ENCODE data around the gene CABLES2. TPM values are rescaled to one million over a fixed set of nuclear protein-coding genes. Genes with fewer than 3 reads are reported as not detected.

Gene CABLES2
- total RNA-seq, 4 donors from 2014 or later, result 7.2 to 33.8 (median 11.1) TPM

- no peaks in the 10 kb centered on the region for H3K9me3 ChIP-seq
- no peaks in the 10 kb centered on the region for H3K27me3 ChIP-seq
- TF ChIP-seq POLR2A (IDR thresholded peaks at IDR 0.05) (no peak), CTCF (IDR thresholded peaks at IDR 0.05) (no peak)
- H3K27ac ChIP-seq, result no peak overlapping the region
- DNase-seq, result no peak
- no peak overlapping the region for H3K4me3 ChIP-seq
- no peaks in the 10 kb centered on the region for H3K36me3 ChIP-seq
- peaks cover 0 to 15% (median 1%) of the 10 kb centered on the region in 4 donors for H3K4me1 ChIP-seq
Observed at GRCh38 chr20:62418709-62419487, 11.8 kb upstream of the CABLES2 start.

DNA sequence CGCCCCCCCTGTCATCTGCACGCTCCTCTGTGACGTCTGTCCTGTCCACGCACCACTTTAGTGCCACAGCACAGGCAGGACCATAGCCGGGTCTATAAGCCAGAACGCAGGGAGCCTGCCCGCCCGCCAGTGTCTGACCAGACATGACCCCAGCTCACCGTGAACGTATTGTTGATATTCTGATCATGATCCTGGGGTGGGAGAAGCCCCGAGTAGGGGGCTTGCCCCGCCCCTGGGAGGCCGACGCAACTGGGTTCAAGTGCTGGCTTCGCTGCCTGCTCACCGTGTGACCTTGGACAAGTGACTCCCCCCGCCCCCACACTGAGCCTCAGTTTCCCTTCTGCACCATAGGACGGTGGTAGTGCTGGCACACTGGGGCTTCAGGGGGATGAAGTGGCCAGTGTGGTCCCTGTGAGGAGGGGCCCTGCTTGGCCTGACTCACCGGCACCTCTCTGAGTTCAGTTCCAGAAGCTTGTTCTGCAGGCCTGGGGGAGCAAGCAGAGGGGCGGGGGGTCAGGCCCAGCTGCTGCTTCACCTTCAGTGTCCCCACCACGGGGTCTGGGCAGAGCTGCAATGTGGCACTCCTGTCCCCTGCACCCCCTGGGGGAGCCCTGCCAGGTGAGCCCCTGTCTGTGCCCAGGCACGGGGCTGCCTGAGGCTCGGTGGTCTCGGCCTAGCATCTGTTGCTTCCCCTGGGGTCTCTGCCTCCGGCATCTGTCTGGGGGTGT, 11.1 kb upstream of the CABLES2 start:
- no peaks in the 10 kb centered on the region for H3K36me3 ChIP-seq
- TF ChIP-seq POLR2A (IDR thresholded peaks at IDR 0.05) (no peak), CTCF (IDR thresholded peaks at IDR 0.05) (no peak)

GRCh38 chr20:62416651-62417637, 9.9 kb upstream of the CABLES2 start:
- Histone ChIP-seq H3K27me3 (no peaks in the 10 kb centered on the region), H3K9me3 (no peaks in the 10 kb centered on the region), H3K36me3 (no peaks in the 10 kb centered on the region), H3K4me3 (no peak overlapping the region), H3K4me1 (peaks cover 0 to 27% (median 2%) of the 10 kb centered on the region in 4 donors), H3K27ac (no peak overlapping the region)
- TF ChIP-seq POLR2A (IDR thresholded peaks at IDR 0.05), result no peak
- no peak for TF ChIP-seq CTCF (IDR thresholded peaks at IDR 0.05)
- DNase-seq, result no peak

More for the DNA sequence above, 11.1 kb upstream of the CABLES2 start:
- no peak overlapping the region for H3K4me3 ChIP-seq
- no peaks in the 10 kb centered on the region for H3K9me3 ChIP-seq
- no peaks in the 10 kb centered on the region for H3K27me3 ChIP-seq
- no peak for DNase-seq
- peaks cover 0 to 22% (median 2%) of the 10 kb centered on the region in 4 donors for H3K4me1 ChIP-seq
- H3K27ac ChIP-seq, result no peak overlapping the region

- DNase-seq, result no peak
- H3K4me3 ChIP-seq, result no peak overlapping the region
- H3K27ac ChIP-seq, result no peak overlapping the region
- no peaks in the 10 kb centered on the region for H3K36me3 ChIP-seq
- no peak for TF ChIP-seq POLR2A (IDR thresholded peaks at IDR 0.05)
- TF ChIP-seq CTCF (IDR thresholded peaks at IDR 0.05), result no peak
- peaks cover 0 to 35% (median 2%) of the 10 kb centered on the region in 4 donors for H3K4me1 ChIP-seq
- H3K27me3 ChIP-seq, result no peaks in the 10 kb centered on the region
- no peaks in the 10 kb centered on the region for H3K9me3 ChIP-seq
Observed at GRCh38 chr20:62415354-62416111, 8.4 kb upstream of the CABLES2 start.
